ENCODE results near the gene MPZL1. TPM values are rescaled to one million over a fixed set of nuclear protein-coding genes. Genes with fewer than 3 reads are reported as not detected.
"Not testable (repeated sequence)": the region's sequence is repeated elsewhere in the genome, so short reads cannot be mapped to it uniquely, and the experiment has no call there.

The MPZL1 gene
- polyA plus RNA-seq, 1 donor, result 62.4 TPM

- DNase-seq, result no peak
Measured at GRCh38 chr1:167782946-167783345, 61.2 kb downstream of the MPZL1 start.

- no peak for DNase-seq
Measured at GRCh38 chr1:167784876-167785550, 63.2 kb downstream of the MPZL1 start.

- DNase-seq, result no peak
Measured at GRCh38 chr1:167786502-167786901, 64.7 kb downstream of the MPZL1 start.

GRCh38 chr1:167789501-167789900 lies 67.7 kb downstream of the MPZL1 start:
- DNase-seq, result no peak

- DNase-seq, result no peak
Measured at GRCh38 chr1:167790117-167790516, 68.3 kb downstream of the MPZL1 start.

GRCh38 chr1:167791281-167792187 lies 69.8 kb downstream of the MPZL1 start:
- DNase-seq, result no peak

- no peak for DNase-seq
Measured at GRCh38 chr1:167792188-167792565, 70.4 kb downstream of the MPZL1 start.

GRCh38 chr1:167794043-167794442 lies 72.3 kb downstream of the MPZL1 start:
- DNase-seq, result no peak

- DNase-seq, result peak; percentile 60
Measured at GRCh38 chr1:167795810-167796740, 74.3 kb downstream of the MPZL1 start.

- peak; percentile 76 for DNase-seq
Measured at GRCh38 chr1:167797015-167797414, 75.2 kb downstream of the MPZL1 start.

- no peak for DNase-seq
Measured at GRCh38 chr1:167798952-167799351, 77.2 kb downstream of the MPZL1 start.

- no peak for DNase-seq
Measured at GRCh38 chr1:167799747-167800146, 78.0 kb downstream of the MPZL1 start.

- no peak for DNase-seq
Measured at GRCh38 chr1:167800251-167800650, 78.5 kb downstream of the MPZL1 start.

- DNase-seq, result no peak
Measured at GRCh38 chr1:167802235-167802634, 80.5 kb downstream of the MPZL1 start.

GRCh38 chr1:167803358-167804207 lies 81.8 kb downstream of the MPZL1 start:
- peak; percentile 85 for DNase-seq

- no peak for DNase-seq
Measured at GRCh38 chr1:167805041-167805556, 83.3 kb downstream of the MPZL1 start.

GRCh38 chr1:167806235-167806634 lies 84.5 kb downstream of the MPZL1 start:
- not testable (repeated sequence) for DNase-seq

GRCh38 chr1:167806676-167807075 lies 84.9 kb downstream of the MPZL1 start:
- not testable (repeated sequence) for DNase-seq

- no peak for DNase-seq
Measured at GRCh38 chr1:167808104-167808503, 86.3 kb downstream of the MPZL1 start.

GRCh38 chr1:167808690-167809089 lies 86.9 kb downstream of the MPZL1 start:
- no peak for DNase-seq

- DNase-seq, result no peak
Measured at GRCh38 chr1:167812972-167813371, 91.2 kb downstream of the MPZL1 start.

All from hindlimb muscle (tissue), 1 donor.